ENCODE data around the gene FAM98A.

Gene FAM98A

GRCh38 chr2:33595385-33595784 lies 3.7 kb downstream of the FAM98A start:
- peak in 1 of 2 experiments; percentile 0 for DNase-seq

GRCh38 chr2:33589444-33589843 lies 9.7 kb downstream of the FAM98A start:
- no peak for DNase-seq

GRCh38 chr2:33588232-33588631 lies 10.9 kb downstream of the FAM98A start:
- no peak for DNase-seq

GRCh38 chr2:33586766-33587165 lies 12.3 kb downstream of the FAM98A start:
- no peak for DNase-seq

GRCh38 chr2:33583194-33583938 lies 15.7 kb downstream of the FAM98A start:
- peak in 1 of 2 experiments; percentile 17 for DNase-seq

- DNase-seq = no peak
Measured at GRCh38 chr2:33581872-33582271, 17.2 kb downstream of the FAM98A start.

GRCh38 chr2:33579227-33579626 lies 19.9 kb downstream of the FAM98A start:
- DNase-seq = no peak

GRCh38 chr2:33577668-33578067 lies 21.4 kb downstream of the FAM98A start:
- peak in 1 of 2 experiments; percentile 1 for DNase-seq

GRCh38 chr2:33577084-33577483 lies 22.0 kb downstream of the FAM98A start:
- DNase-seq = no peak

GRCh38 chr2:33573657-33574056 lies 25.4 kb downstream of the FAM98A start:
- DNase-seq = no peak

GRCh38 chr2:33570681-33571080 lies 28.4 kb downstream of the FAM98A start:
- DNase-seq = no peak

GRCh38 chr2:33561872-33562271 lies 37.2 kb downstream of the FAM98A start:
- no peak for DNase-seq

GRCh38 chr2:33560017-33560416 lies 39.1 kb downstream of the FAM98A start:
- no peak for DNase-seq

GRCh38 chr2:33559328-33559727 lies 39.8 kb downstream of the FAM98A start:
- DNase-seq = no peak

- no peak for DNase-seq
Measured at GRCh38 chr2:33555681-33556080, 43.4 kb downstream of the FAM98A start.

GRCh38 chr2:33552758-33553461 lies 46.2 kb downstream of the FAM98A start:
- DNase-seq = no peak

- no peak for DNase-seq
Measured at GRCh38 chr2:33550206-33550605, 48.9 kb downstream of the FAM98A start.

GRCh38 chr2:33541243-33541642 lies 57.9 kb downstream of the FAM98A start:
- no peak for DNase-seq

- no peak for DNase-seq
Measured at GRCh38 chr2:33535421-33535820, 63.7 kb downstream of the FAM98A start.
